Lower lobe of right lung (tissue), 2 donors: Measurements from ENCODE around the gene CWC25. TPM values are rescaled to one million over a fixed set of nuclear protein-coding genes. Genes with fewer than 3 reads are reported as not detected.

Source experiments
- ATAC-seq, 2 donors: fragments of 200-7000 bp; cut with Tn5 transposase; one replicate each; pipeline ENCODE4 v1.9.1; 2020 to 2022; ENCODE audit warnings: mild to moderate bottlenecking in 2 of 2, moderate library complexity in 2 of 2
- DNase-seq: peaks from one replicate; pipeline ENCODE4 v3.0.0-alpha.2; 2020
- H3K27ac ChIP-seq: fragments of 200-600 bp; one replicate; pipeline ENCODE4 v1.8.0; 2022
- H3K27me3 ChIP-seq: fragments of 200-600 bp; one replicate; pipeline ENCODE4 v1.8.0; 2022; ENCODE audit warnings: low read depth
- H3K36me3 ChIP-seq: fragments of 200-600 bp; one replicate; pipeline ENCODE4 v1.8.0; 2022; ENCODE audit warnings: mild to moderate bottlenecking
- H3K4me1 ChIP-seq: fragments of 200-600 bp; one replicate; pipeline ENCODE4 v1.8.0; 2022
- H3K4me3 ChIP-seq: fragments of 200-600 bp; one replicate; pipeline ENCODE4 v1.8.0; 2022; ENCODE audit warnings: mild to moderate bottlenecking
- H3K9me3 ChIP-seq: fragments of 200-600 bp; one replicate; pipeline ENCODE4 v1.8.0; 2022
- CTCF ChIP-seq: fragments of 200-600 bp; IDR thresholded peaks from one replicate; pipeline ENCODE4 v1.8.0; 2022; ENCODE audit warnings: antibody characterized with exemption, mild to moderate bottlenecking
- intact Hi-C: fragments of 100-400 bp; cut with DNase I; formaldehyde crosslinking; loops from one replicate; pipeline ENCODE4 v1.11.0; 2022
- total RNA-seq: library from RNA; stranded (reverse); fragmentation: NEBNext Ultra II Directional; extraction: Animal tissue kit (Norgen Biotek cat#: 25700); gene quantifications from one replicate; pipeline ENCODE4 v1.2.1, GENCODE V29; 2021
- donor health status: DM: no; HTN: yes; CAD: no; lungs with severe emphysema.

The CWC25 gene
- total RNA-seq, 1 donor from 2014 or later: 22.3 TPM

- intact Hi-C loops: no loop called here
Measured at GRCh38 chr17:38853292-38854219, 28.4 kb upstream of the CWC25 start, which contains the start of gene RPL23. Gene RPL23 (minus strand): TSS chr17:38853721. CDS start chr17:38853710, 11 bp downstream.

GRCh38 chr17:38852771-38853291 lies 27.7 kb upstream of the CWC25 start:
- Histone ChIP-seq H3K27ac (peak overlapping the region; percentile 91), H3K4me3 (peak overlapping the region; percentile 70), H3K4me1 (peaks cover 29% of the 10 kb centered on the region), H3K9me3 (no peaks in the 10 kb centered on the region), H3K27me3 (no peaks in the 10 kb centered on the region), H3K36me3 (peaks cover 49% of the 10 kb centered on the region)
- DNase-seq (no peak), ATAC-seq (peak; percentile 31 to 49)
- intact Hi-C loops: no loop called here
- no peak for TF ChIP-seq CTCF

More at GRCh38 chr17:38853292-38854219, 28.4 kb upstream of the CWC25 start, which contains the start of gene RPL23:
- H3K9me3 ChIP-seq: no peaks in the 10 kb centered on the region
- H3K4me3 ChIP-seq: peak within 1 kb of the TSS; percentile 70
- ATAC-seq (peak; percentile 97), DNase-seq (peak; percentile 96)
- H3K27ac ChIP-seq: peak within 1 kb of the TSS; percentile 91
- no peaks in the 10 kb centered on the region for H3K27me3 ChIP-seq
- no peak for TF ChIP-seq CTCF
- H3K36me3 ChIP-seq: peaks cover 42% of the 10 kb centered on the region
- peaks cover 29% of the 10 kb centered on the region for H3K4me1 ChIP-seq

GRCh38 chr17:38851434-38851833 lies 26.3 kb upstream of the CWC25 start:
- no peaks in the 10 kb centered on the region for H3K27me3 ChIP-seq
- ATAC-seq (no peak), DNase-seq (no peak)
- intact Hi-C loops: no loop called here
- TF ChIP-seq CTCF: no peak
- H3K27ac ChIP-seq: no peak overlapping the region
- H3K4me1 ChIP-seq: peaks cover 29% of the 10 kb centered on the region
- H3K36me3 ChIP-seq: peaks cover 60% of the 10 kb centered on the region
- no peaks in the 10 kb centered on the region for H3K9me3 ChIP-seq
- peak overlapping the region; percentile 70 for H3K4me3 ChIP-seq

GRCh38 chr17:38850374-38850773 lies 25.3 kb upstream of the CWC25 start:
- DNase-seq (no peak), ATAC-seq (no peak)
- no peak for TF ChIP-seq CTCF
- no peaks in the 10 kb centered on the region for H3K27me3 ChIP-seq
- no peak overlapping the region for H3K27ac ChIP-seq
- H3K4me1 ChIP-seq: peaks cover 29% of the 10 kb centered on the region
- no peak overlapping the region for H3K4me3 ChIP-seq
- H3K9me3 ChIP-seq: no peaks in the 10 kb centered on the region
- intact Hi-C loops: no loop called here
- peaks cover 61% of the 10 kb centered on the region for H3K36me3 ChIP-seq

- peaks cover 61% of the 10 kb centered on the region for H3K36me3 ChIP-seq
- H3K9me3 ChIP-seq: no peaks in the 10 kb centered on the region
- H3K27ac ChIP-seq: no peak overlapping the region
- no peaks in the 10 kb centered on the region for H3K27me3 ChIP-seq
- DNase-seq (no peak), ATAC-seq (no peak)
- H3K4me3 ChIP-seq: no peak overlapping the region
- intact Hi-C loops: no loop called here
- TF ChIP-seq CTCF: no peak
- H3K4me1 ChIP-seq: peaks cover 25% of the 10 kb centered on the region
Measured at GRCh38 chr17:38848939-38849605, 24.0 kb upstream of the CWC25 start.
